H54 (cell line): ENCODE results near the gene OR2T3.
"Not testable (repeated sequence)": the region's sequence is repeated elsewhere in the genome, so short reads cannot be mapped to it uniquely, and the experiment has no call there.

Source experiments
- DNase-seq: peaks from one replicate; pipeline ENCODE4 v3.0.0; 2011; ENCODE audit warnings: low spot score, mixed read lengths; ENCODE audit not compliant: insufficient read length
- FAIRE-seq: peaks from 3 replicates; lab custom pipeline; 2011; peaks lifted over from hg19 to GRCh38; lab: Jason Lieb, UNC

The OR2T3 gene

GRCh38 chr1:248473051-248473450 lies at the start of gene OR2T3:
Gene OR2T3, plus strand, starts transcription at chr1:248473351. Its CDS starts 0 bp downstream, at chr1:248473351.
- FAIRE-seq, DNase-seq: not testable (repeated sequence)

GRCh38 chr1:248427526-248428191 lies 45.5 kb upstream of the OR2T3 start:
- FAIRE-seq, DNase-seq: not testable (repeated sequence)

- not testable (repeated sequence) for FAIRE-seq, DNase-seq
Measured at GRCh38 chr1:248428192-248428533, 45.0 kb upstream of the OR2T3 start.

GRCh38 chr1:248431683-248432082 lies 41.5 kb upstream of the OR2T3 start:
- DNase-seq, FAIRE-seq: not testable (repeated sequence)

GRCh38 chr1:248432201-248432600 lies 41.0 kb upstream of the OR2T3 start:
- FAIRE-seq, DNase-seq: not testable (repeated sequence)

GRCh38 chr1:248433811-248434415 lies 39.2 kb upstream of the OR2T3 start:
- not testable (repeated sequence) for DNase-seq, FAIRE-seq

GRCh38 chr1:248434913-248435312 lies 38.2 kb upstream of the OR2T3 start:
- not testable (repeated sequence) for FAIRE-seq, DNase-seq

- FAIRE-seq, DNase-seq: not testable (repeated sequence)
Measured at GRCh38 chr1:248436303-248436702, 36.8 kb upstream of the OR2T3 start.

- not testable (repeated sequence) for FAIRE-seq, DNase-seq
Measured at GRCh38 chr1:248438668-248439067, 34.5 kb upstream of the OR2T3 start.

- DNase-seq, FAIRE-seq: not testable (repeated sequence)
Measured at GRCh38 chr1:248439283-248439682, 33.9 kb upstream of the OR2T3 start.

- FAIRE-seq, DNase-seq: not testable (repeated sequence)
Measured at GRCh38 chr1:248442500-248443277, 30.5 kb upstream of the OR2T3 start.

- not testable (repeated sequence) for DNase-seq, FAIRE-seq
Measured at GRCh38 chr1:248444603-248445002, 28.5 kb upstream of the OR2T3 start.

GRCh38 chr1:248445399-248445798 lies 27.8 kb upstream of the OR2T3 start, which contains the start of gene OR2T2:
Gene OR2T2, plus strand, starts transcription at chr1:248445637. Its CDS starts 7,161 bp downstream, at chr1:248452798.
- not testable (repeated sequence) for FAIRE-seq, DNase-seq

- DNase-seq, FAIRE-seq: not testable (repeated sequence)
Measured at GRCh38 chr1:248448409-248449074, 24.6 kb upstream of the OR2T3 start.

- DNase-seq, FAIRE-seq: not testable (repeated sequence)
Measured at GRCh38 chr1:248449821-248450465, 23.2 kb upstream of the OR2T3 start.

GRCh38 chr1:248450466-248451145 lies 22.5 kb upstream of the OR2T3 start:
- DNase-seq, FAIRE-seq: not testable (repeated sequence)

GRCh38 chr1:248453619-248454018 lies 19.5 kb upstream of the OR2T3 start:
- not testable (repeated sequence) for DNase-seq, FAIRE-seq

- not testable (repeated sequence) for FAIRE-seq
Measured at GRCh38 chr1:248455045-248455444, 18.1 kb upstream of the OR2T3 start.

GRCh38 chr1:248456635-248457034 lies 16.5 kb upstream of the OR2T3 start:
- not testable (repeated sequence) for FAIRE-seq, DNase-seq

More at GRCh38 chr1:248455045-248455444, 18.1 kb upstream of the OR2T3 start:
- DNase-seq, result not testable (repeated sequence)
